HK-2 (cell line): Measurements from ENCODE around the gene CYP1A2.

Source experiments
- DNase-seq: peaks from one replicate; pipeline ENCODE4 v3.0.0-alpha.2; 2018; ENCODE audit not compliant: unreplicated experiment

The CYP1A2 gene

DNA sequence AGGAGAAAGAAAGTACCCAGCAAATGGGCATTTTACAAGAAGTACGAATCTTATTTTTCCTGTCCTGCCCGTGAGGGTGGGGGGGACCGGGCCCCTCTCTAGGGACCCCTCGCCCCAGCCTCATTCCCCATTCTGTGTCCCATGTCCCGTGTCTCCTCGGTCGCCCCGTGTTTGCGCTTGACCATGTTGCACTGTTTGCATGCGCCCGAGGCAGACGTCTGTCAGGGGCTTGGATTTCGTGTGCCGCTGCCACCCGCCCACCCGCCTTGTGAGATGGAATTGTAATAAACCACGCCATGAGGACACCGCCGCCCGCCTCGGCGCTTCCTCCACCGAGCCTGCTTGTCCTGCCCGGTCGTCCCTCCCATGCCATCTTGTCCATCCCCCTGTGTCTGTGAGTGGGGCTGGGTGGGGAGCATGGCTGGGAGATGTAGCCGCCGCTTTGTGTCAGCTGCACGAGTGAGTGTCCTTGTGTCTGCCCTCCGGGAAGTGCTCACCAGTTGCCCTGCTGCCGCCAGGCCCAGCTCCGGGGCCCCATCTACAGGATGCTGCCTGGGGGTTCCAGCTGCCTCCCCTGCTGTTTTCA is 54.3 kb downstream of the CYP1A2 start:
- DNase-seq, result no peak

DNA sequence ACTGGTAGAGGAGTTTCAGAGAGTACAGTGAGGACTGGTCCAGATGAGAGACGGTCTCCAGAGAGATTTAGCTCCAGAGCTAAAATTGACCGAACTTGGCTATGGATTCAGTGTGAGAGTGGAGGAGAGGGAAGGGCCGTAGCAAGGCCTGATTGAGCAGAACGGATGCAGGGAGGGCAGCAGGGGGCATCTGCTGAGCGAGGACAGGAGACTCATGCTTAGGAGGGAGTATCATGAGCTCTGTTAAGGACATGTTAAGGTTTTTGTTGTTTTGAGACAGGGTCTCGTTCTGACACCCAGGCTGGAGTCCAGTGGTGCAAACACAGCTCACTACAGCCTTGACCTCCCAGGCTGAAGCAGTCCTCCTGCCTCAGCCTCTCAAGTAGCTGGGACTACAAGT is 56.3 kb downstream of the CYP1A2 start:
- no peak for DNase-seq
